ENCODE results near the gene C1QL2.

C1QL2 gene

GRCh38 chr2:119179202-119179601, 20.7 kb upstream of the C1QL2 start:
- DNase-seq (ENCODE audit: low read depth), result peak; percentile 55

- DNase-seq (ENCODE audit: low read depth), result no peak
These were observed 20.2 kb upstream of the C1QL2 start for GRCh38 chr2:119178776-119179175.

DNA sequence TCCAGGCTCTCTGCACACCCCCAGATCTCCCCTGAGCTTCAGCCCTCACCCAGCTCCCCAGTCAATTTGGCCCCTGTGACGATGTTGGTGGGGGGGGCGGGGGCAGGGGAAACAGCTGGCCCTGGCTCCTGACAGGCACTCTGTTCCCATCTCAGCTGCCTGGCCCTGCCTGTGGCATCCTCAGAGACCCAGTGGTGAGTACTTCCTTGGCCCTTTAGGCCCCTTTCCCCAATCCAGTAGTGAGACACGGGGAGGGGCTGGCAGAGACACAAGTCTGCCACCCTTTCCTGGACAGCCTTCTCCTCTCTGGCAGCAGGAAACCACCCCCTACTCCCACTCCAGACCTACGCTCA, 19.3 kb upstream of the C1QL2 start:
- DNase-seq (ENCODE audit: low read depth), result no peak

- DNase-seq (ENCODE audit: low read depth), result no peak
These were observed 18.8 kb upstream of the C1QL2 start for GRCh38 chr2:119177171-119177837.

DNA sequence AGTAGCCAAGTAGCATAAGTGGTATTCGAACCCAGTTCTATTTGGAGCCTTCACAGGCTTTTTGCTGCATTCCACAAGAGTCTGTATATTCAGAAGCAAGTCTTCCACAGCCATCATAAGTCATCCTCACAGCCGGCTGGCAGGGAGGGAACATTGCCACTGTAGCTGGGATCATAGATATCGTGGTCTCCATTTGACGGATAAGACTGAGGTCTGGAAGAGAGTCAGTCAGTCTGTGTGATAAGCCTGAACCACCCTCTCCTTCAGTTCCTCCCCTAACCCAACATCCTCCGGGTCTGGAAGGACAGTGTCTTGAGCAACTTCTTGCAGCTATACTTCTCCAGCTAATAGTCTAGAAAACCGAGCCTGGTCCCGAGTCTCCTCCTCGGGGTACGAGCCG, 17.0 kb upstream of the C1QL2 start:
- DNase-seq (ENCODE audit: low read depth), result no peak

DNA sequence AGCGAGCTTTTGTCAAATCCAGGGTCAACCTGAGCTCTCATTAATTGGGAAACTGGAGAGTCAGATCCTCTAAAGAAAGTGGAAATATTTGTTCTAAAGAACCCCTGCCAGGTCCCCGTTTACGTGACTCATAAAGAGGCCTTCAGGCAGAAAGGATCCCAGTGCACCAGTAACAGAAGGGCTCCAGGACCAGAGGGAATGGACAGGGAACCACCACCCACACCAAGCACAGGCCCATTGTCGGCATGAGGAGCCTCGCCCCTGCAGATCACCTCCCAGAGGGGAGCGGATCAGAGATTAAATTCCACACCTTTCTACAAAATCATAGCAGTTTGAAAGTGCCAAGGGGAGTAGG, 16.4 kb upstream of the C1QL2 start:
- DNase-seq (ENCODE audit: low read depth), result no peak

- DNase-seq (ENCODE audit: low read depth), result peak; percentile 31
These were observed 15.9 kb upstream of the C1QL2 start for GRCh38 chr2:119174216-119174992.

- no peak for DNase-seq (ENCODE audit: low read depth)
These were observed 15.1 kb upstream of the C1QL2 start for GRCh38 chr2:119173556-119174060.

DNA sequence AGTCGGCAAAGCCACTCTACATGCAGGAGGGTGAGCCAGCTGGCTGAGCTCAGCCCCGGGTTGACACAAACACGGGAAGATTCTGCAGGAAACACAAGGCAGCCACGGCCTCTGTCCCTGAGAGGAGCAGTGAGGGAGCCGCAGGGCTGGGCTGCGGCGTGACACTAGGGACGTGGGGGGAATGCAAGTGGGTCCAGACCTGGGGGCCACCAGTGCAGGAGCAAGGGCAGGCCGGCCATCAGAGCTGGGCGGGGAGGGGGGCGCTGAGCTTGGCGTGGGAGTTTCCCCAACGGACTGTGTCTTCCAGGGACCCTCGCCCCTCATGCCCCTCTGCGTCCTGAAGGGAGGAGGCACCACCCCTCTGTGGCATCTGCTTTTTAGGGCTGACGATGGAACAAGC, 12.0 kb upstream of the C1QL2 start:
- no peak for DNase-seq (ENCODE audit: low read depth)

- DNase-seq (ENCODE audit: low read depth), result no peak
These were observed 11.2 kb upstream of the C1QL2 start for GRCh38 chr2:119169717-119170116.

GRCh38 chr2:119160361-119160990, 1.9 kb upstream of the C1QL2 start:
- DNase-seq (ENCODE audit: low read depth), result peak; percentile 2

DNA sequence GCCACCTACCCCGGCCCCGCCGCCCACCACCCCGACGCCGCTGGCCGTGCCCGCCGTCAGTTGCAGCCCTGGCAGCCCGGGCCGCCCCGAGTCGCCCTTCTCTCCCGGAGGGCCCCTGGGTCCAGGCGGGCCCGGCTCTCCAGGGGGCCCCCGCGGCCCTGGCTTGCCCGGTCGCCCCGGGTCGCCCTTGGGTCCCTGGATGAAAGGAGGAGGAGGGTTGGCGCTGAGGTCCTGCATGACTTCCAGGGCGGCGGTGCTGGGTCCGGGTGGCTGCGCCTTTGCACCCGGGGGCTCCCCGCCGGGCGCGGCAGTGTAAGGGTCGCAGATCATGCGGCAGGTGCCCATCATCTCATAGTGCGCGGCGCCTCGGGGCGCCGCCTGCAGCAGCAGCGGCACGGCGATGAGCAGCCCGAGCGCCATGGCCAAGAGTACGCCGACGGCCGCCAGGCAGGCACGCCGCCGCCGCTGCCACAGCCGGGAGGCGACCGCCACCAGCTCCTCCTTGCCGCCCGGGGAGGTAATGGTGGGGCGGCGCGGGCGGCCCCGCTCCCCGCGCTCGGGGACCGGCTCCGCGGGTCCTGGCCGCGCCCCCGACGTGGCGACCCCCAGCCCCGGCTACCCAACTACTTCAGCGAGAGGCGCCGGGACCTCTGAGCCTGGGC, 570 bp downstream of the C1QL2 start:
- DNase-seq (ENCODE audit: low read depth), result no peak

GRCh38 chr2:119156891-119157773, 1.4 kb downstream of the C1QL2 start:
- no peak for DNase-seq (ENCODE audit: low read depth)

GRCh38 chr2:119156105-119156890, 2.3 kb downstream of the C1QL2 start:
- no peak for DNase-seq (ENCODE audit: low read depth)

GRCh38 chr2:119155633-119156032, 2.9 kb downstream of the C1QL2 start:
- DNase-seq (ENCODE audit: low read depth), result no peak

DNA sequence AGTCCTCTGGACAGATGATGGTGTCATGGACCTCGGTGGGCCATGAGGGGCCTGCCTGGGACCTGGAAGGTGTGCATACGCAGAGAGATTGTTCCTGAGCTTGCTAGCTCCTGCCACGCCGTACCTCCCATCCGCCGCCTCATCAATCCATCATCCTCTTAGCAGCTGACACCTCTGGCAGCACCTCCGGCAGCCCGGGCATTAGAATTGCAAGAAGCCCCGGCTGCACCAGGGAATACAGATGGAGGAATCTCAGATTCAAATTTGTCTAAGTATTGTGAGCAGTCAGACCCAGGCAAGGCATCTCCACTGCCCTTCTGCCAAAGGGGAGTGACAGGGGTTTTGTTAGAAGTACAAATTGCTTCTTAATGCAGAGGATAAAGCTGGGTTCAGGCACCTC, 4.5 kb downstream of the C1QL2 start:
- DNase-seq (ENCODE audit: low read depth), result no peak

DNA sequence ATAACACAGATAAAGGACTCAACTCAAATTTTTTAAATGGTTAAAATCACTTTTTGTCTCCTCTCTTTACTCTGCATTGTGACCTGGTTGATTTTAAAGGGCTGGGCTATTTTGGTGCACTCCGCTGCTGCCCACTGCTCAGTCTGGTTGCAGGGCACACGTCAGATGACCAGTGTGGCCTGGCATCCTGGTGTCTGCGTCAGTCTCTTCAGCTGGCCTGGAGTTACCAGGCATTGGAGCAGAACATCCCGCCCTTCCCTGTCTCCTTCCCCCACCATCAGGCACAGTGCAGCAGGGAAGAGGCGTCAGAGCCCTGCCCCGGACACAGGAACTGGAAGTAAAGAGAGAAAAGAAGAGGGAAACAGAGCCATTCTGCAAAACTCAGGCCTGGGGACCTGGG, 8.9 kb downstream of the C1QL2 start:
- DNase-seq (ENCODE audit: low read depth), result no peak

DNA sequence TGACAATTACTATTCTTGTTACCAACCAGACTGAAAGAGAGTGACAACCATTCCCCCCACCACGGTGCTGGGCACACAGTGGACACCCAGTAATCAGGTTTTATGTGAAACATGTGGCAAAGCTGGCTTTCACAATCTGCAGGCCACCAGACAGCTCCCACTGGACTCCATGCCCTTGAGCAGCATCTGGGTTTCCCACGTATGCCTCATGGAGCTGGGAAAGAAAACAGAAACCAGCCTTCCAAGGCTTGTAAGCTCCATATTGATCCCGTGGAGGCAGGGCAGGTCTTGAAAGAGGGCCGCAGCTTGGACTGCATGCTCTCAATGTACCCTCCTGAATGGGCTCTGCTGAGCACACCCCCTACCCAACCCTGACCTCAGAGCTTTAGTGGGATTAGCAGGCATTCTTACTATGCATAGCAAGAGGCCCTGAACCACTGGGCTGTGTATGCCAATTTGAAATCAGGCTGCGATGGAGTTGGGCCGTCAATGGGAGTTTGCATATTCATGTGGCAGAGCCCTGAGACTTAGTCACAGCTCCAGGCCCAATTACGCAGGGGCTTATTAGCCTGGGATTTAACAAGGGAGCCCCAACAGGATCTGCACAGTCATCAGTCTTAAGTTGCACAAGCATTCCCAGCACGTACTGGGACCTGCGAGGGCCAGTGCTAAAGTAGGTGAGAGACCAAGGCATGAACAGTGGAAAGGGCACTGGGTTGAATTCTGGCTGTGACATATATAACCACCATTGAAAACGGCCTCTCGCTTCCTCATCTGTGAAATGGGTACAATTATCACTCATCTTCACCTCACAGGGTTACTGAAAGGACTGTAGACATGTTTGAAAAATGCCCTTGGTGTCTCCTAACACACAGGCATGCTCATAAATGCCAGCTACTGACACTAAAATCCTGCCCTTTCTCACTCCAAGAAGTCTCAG, 10.5 kb downstream of the C1QL2 start:
- DNase-seq (ENCODE audit: low read depth), result no peak

DNA sequence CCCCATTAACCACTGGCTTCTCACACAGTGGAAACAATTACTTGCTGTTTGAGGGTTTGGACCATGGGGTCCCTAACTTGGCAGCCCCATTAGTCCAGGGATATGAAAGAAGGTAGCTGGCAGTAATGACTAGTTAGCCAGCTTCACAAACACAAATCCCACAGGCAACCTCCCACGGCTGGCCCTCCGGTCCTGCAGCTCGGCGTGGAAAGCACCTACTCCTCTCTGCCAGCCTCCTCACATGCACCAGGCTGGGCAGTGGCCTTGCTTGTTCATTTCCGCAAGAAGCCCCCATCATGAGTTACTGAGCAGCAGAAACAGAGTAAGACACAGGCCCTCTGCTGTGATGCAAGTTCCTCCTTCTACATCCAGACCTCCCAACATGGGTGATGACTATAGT, 13.7 kb downstream of the C1QL2 start:
- DNase-seq (ENCODE audit: low read depth), result no peak

- DNase-seq (ENCODE audit: low read depth), result no peak
These were observed 15.7 kb downstream of the C1QL2 start for GRCh38 chr2:119142824-119143223.

All from EH (cell line).